Epithelial cell of proximal tubule (primary cell): ENCODE data around the gene PHLPP1. TPM values are rescaled to one million over a fixed set of nuclear protein-coding genes. Genes with fewer than 3 reads are reported as not detected.
A peak's percentile ranks its signal among the peaks of the same experiment; 100 is the strongest.

Experiments used
- DNase-seq: peaks from one replicate; pipeline ENCODE4 v3.0.0-alpha.2; 2011; ENCODE audit warnings: low read depth
- H3K4me3 ChIP-seq: 2 replicates; pipeline ENCODE4 v1.5.1; 2011; ENCODE audit warnings: low read depth, mild to moderate bottlenecking, low read length
- total RNA-seq: library from RNA; depleted of rRNA; stranded (reverse); fragments of >200 nt; gene quantifications from 2 replicates; pipeline ENCODE4 v1.2.3, GENCODE V29; 2015
- TF ChIP-seq, protein P1 (sequence below): conservative IDR thresholded peaks from 2 replicates; pipeline ENCODE4 v1.5.1; 2012; ENCODE audit warnings: low read depth, mild to moderate bottlenecking, low read length

The PHLPP1 gene
- total RNA-seq, 1 donor from 2014 or later: 9.0 TPM

DNA sequence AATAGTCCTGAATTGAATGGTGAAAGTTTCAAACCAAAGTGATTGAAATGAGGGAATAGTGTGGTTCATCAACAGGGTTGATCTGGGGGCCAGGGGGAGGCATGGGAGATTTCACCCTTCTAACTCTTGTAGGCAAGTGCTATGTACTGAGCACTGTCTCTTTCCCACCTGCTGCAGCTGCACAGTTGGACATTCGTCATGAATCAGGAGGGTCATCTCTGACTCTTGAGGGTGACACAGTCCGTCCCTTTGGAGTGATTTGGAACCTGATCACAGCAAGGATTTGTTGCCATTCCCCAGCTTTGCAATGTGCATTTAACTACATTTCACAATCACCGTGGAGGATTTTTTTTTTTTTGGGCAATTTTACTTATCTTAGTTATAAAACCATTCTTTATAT lies 224.6 kb downstream of the PHLPP1 start:
- DNase-seq: no peak
- TF ChIP-seq, protein P1, sequence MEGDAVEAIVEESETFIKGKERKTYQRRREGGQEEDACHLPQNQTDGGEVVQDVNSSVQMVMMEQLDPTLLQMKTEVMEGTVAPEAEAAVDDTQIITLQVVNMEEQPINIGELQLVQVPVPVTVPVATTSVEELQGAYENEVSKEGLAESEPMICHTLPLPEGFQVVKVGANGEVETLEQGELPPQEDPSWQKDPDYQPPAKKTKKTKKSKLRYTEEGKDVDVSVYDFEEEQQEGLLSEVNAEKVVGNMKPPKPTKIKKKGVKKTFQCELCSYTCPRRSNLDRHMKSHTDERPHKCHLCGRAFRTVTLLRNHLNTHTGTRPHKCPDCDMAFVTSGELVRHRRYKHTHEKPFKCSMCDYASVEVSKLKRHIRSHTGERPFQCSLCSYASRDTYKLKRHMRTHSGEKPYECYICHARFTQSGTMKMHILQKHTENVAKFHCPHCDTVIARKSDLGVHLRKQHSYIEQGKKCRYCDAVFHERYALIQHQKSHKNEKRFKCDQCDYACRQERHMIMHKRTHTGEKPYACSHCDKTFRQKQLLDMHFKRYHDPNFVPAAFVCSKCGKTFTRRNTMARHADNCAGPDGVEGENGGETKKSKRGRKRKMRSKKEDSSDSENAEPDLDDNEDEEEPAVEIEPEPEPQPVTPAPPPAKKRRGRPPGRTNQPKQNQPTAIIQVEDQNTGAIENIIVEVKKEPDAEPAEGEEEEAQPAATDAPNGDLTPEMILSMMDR: no peak
- no peak overlapping the region for H3K4me3 ChIP-seq

DNA sequence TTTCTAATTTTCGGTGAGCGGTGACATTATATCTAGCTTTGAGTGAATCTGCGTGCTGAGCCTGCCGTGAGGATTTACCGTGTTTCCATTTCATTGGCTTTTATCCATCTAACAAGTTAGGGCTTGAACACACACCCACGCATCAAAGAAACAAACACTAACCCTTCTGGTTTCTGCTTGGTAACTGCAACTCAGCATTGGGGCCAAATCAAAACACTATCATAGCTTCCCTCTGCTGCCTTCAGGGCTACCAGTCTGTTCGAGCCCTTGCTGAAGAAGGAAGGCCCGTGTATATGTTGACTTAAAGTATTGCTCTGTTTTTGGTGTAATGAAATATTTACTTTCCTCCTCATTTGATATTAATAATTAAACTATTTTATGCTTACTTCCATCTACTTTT lies 227.2 kb downstream of the PHLPP1 start:
- TF ChIP-seq, protein P1: no peak
- no peak overlapping the region for H3K4me3 ChIP-seq
- no peak for DNase-seq

- TF ChIP-seq, protein P1: peak; percentile 31
- DNase-seq: no peak
- no peak overlapping the region for H3K4me3 ChIP-seq
These were observed 229.1 kb downstream of the PHLPP1 start for GRCh38 chr18:62944454-62944853.

GRCh38 chr18:62948788-62949187 lies 233.4 kb downstream of the PHLPP1 start:
- DNase-seq: no peak
- TF ChIP-seq, protein P1: no peak
- no peak overlapping the region for H3K4me3 ChIP-seq

DNA sequence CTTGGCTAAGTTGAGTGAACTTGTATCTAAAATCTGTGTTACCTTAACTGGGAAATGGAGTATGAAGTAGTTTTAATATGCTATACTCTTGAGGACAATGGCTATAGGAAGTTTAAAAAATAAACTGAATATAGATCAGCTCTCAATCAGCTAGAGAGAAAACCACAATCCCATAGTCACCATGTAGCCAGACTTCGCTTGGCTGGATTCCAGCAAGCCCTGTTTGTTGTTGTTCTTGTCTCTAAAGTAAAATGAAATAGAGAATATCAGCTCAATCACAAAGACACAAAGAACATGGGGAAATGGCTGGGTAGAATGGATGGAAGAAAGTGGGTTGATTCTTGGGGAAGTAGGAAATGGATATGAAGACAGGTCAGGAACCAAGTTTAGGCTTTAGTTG lies 234.9 kb downstream of the PHLPP1 start:
- H3K4me3 ChIP-seq: no peak overlapping the region
- TF ChIP-seq, protein P1: no peak

GRCh38 chr18:62952807-62953206 lies 237.5 kb downstream of the PHLPP1 start:
- no peak for DNase-seq
- H3K4me3 ChIP-seq: no peak overlapping the region
- TF ChIP-seq, protein P1: no peak

More for the DNA sequence above, 234.9 kb downstream of the PHLPP1 start:
- no peak for DNase-seq

GRCh38 chr18:62953663-62954062 lies 238.3 kb downstream of the PHLPP1 start:
- TF ChIP-seq, protein P1: no peak
- no peak for DNase-seq
- H3K4me3 ChIP-seq: no peak overlapping the region
